ENCODE results near the gene NFATC1. TPM values are rescaled to one million over a fixed set of nuclear protein-coding genes. Genes with fewer than 3 reads are reported as not detected.

NFATC1 gene
- total and polyA plus RNA-seq, 3 experiments from 2014 or later, result 36.7 to 46.7 (median 45.9) TPM

DNA sequence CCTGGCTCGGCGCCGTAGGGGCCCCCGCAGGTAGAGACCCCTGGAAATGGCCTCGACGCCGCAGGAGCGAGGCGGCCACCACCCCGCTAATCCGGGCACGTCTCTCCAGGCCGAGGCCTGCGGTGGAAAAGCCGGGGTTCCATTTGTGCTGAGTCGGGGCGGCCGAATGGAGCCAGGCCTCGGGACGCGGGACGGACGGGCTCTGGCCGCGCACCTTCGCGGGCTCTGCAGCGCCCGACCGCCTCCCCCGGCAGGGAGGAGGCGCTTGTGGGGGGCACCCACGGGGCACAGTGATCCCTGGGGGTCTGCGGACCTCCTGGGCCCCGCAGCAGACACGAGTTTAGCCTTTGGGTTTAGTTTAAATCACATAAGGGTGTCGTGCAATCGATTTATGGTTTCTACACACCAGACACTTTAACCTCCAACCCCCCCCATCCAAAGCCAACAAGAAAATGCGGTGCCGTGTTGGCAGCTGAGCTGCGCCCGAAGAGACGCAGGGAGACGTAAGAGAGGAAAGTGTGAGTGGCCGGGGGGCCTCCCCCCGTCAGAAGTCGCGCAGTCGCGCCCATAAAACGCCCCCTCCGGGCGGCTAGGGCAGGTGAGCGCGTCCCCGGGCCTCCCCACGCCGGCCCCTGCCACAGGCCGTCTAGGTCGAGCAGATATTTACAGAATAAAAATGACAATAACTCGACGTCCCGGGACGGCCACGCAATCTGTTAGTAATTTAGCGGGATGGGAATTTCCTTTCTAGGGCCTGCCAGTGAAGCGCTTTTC lies 1.0 kb upstream of the NFATC1 start:
- Mint-ChIP-seq H3K4me1 (peaks cover 15 to 37% (median 32%) of the 10 kb centered on the region in 3 donors), H3K4me3 (peak overlapping the region; percentile 85 to 92 (median 86)), H3K27ac (peak overlapping the region in 7 of 8 donors; percentile 56 to 94 (median 81)), H3K36me3 (peaks cover 0 to 3% (median 1%) of the 10 kb centered on the region in 3 donors), H3K9me3 (no peaks in the 10 kb centered on the region), H3K27me3 (peaks cover 19% of the 10 kb centered on the region in 2 donors)
- peak overlapping the region; percentile 47 for H3K4me3 ChIP-seq (ENCODE audit: low read length)
- POLR2A ChIA-PET, result no interaction called here
- CTCF ChIA-PET, result no interaction called here
- H3K4me1 ChIP-seq (ENCODE audit: insufficient read depth, low read length), result peaks cover 20% of the 10 kb centered on the region
- peak; percentile 35 to 79 (median 52) for DNase-seq
- H3K27me3 ChIP-seq (ENCODE audit: insufficient read depth, low read length, poor library complexity, severe bottlenecking), result peaks cover 6% of the 10 kb centered on the region
- H3K9me3 ChIP-seq (ENCODE audit: low read length), result no peaks in the 10 kb centered on the region
- H3K27ac ChIP-seq (ENCODE audit: low read depth, low read length), result no peak overlapping the region
- no peaks in the 10 kb centered on the region for H3K36me3 ChIP-seq (ENCODE audit: insufficient read depth, low read length)

DNA sequence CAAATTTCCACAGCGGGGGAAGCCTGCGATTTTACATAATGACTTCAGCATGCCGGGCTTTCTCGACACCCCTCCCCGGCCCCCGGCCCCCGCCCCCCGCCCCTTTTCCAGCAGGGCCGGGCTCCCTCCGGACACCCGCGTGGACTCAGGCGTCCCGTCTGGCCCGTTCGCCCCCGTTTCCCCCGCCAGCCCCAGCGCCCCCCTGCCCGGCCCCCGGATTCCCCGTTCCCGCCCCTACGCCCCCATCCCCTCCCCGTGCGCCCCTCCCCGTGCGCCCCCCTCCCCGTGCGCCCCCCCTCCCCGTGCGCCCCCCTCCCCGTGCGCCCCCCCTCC lies 456 bp upstream of the NFATC1 start:
- no peak overlapping the region for H3K4me3 ChIP-seq (ENCODE audit: low read length)
- ChIA-PET CTCF (interaction anchor here (2.6 kb wide), 1 partner anchor 128 kb away, joined by 8 read pairs; no protein-coding TSS in a partner anchor), POLR2A (no interaction called here)
- DNase-seq, result no peak
- H3K9me3 ChIP-seq (ENCODE audit: low read length), result no peaks in the 10 kb centered on the region
- H3K4me3 Mint-ChIP-seq, result peak overlapping the region; percentile 85 to 92 (median 86)
- H3K4me1 ChIP-seq (ENCODE audit: insufficient read depth, low read length), result peaks cover 20% of the 10 kb centered on the region
- H3K27me3 ChIP-seq (ENCODE audit: insufficient read depth, low read length, poor library complexity, severe bottlenecking), result peaks cover 6% of the 10 kb centered on the region
- H3K9me3 Mint-ChIP-seq, result no peaks in the 10 kb centered on the region
- H3K27ac Mint-ChIP-seq, result peak overlapping the region in 4 of 8 donors; percentile 78 to 94 (median 82)
- no peaks in the 10 kb centered on the region for H3K36me3 ChIP-seq (ENCODE audit: insufficient read depth, low read length)
- no peak overlapping the region for H3K27ac ChIP-seq (ENCODE audit: low read depth, low read length)
- H3K4me1 Mint-ChIP-seq, result peaks cover 15 to 37% (median 32%) of the 10 kb centered on the region in 3 donors
- peaks cover 0 to 3% (median 1%) of the 10 kb centered on the region in 3 donors for H3K36me3 Mint-ChIP-seq
- peaks cover 17 to 19% of the 10 kb centered on the region in 2 donors for H3K27me3 Mint-ChIP-seq

DNA sequence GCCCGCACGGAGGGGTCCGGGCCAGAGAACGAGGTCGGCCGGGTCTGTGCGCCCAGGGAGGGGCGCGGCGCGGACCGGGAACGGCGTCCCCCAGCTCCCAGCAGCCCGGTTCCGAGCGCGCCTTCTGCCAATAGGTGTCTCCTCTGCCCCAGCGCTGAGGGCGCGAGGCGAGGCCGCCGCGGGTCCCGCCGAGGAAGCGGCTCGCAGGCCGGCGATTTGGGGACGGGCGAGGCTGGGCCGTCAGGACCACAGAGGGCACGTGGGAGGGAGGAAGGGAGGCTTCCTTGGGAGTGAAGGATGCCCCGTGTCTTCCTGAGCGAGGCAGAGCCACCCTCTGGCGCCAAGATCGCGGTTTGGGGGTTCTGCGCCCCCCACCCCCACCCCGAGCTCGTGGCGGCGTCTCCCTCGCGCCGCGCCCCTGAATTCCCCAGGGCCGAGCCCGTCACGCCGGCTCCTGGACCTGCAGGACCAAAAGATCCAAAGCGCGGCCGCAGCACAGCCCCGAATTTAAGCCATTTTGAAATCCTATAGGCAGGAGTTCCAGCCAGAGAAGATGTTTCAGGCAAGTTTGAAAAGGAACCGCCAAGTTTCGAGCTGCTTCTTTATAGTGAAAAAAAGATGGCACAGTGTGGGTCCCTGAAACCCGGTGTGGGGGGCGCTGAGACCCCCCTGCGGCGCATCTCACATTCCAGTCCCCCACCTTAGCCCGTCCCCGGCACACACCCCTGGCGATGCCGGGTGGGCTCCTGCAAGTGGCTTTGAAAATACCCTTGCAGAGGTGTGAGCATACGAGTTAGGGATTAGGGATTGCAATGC lies 909 bp downstream of the NFATC1 start:
- Histone ChIP-seq H3K27me3 (ENCODE audit: insufficient read depth, low read length, poor library complexity, severe bottlenecking) (peaks cover 6% of the 10 kb centered on the region), H3K36me3 (ENCODE audit: insufficient read depth, low read length) (no peaks in the 10 kb centered on the region), H3K9me3 (ENCODE audit: low read length) (no peaks in the 10 kb centered on the region), H3K27ac (ENCODE audit: low read depth, low read length) (no peak overlapping the region), H3K4me3 (ENCODE audit: low read length) (peak overlapping the region; percentile 12), H3K4me1 (ENCODE audit: insufficient read depth, low read length) (peaks cover 28% of the 10 kb centered on the region)
- Mint-ChIP-seq H3K27me3 (peaks cover 13 to 15% of the 10 kb centered on the region in 2 donors), H3K4me1 (peaks cover 22 to 45% (median 39%) of the 10 kb centered on the region in 3 donors), H3K9me3 (no peaks in the 10 kb centered on the region), H3K36me3 (peaks cover 0 to 8% (median 1%) of the 10 kb centered on the region in 3 donors), H3K4me3 (peak overlapping the region in 6 of 7 donors; percentile 33 to 84 (median 64)), H3K27ac (peak overlapping the region in 1 of 8 donors; percentile 75)
- ChIA-PET CTCF (interaction anchor here (0.8 to 2.6 kb wide), 9 partner anchors 9 to 134 kb away, joined by 3 to 8 read pairs (median 4); no protein-coding TSS in a partner anchor), POLR2A (interaction anchor here (0.6 kb wide), 1 partner anchor 9 kb away, joined by 3 read pairs; no protein-coding TSS in a partner anchor)
- DNase-seq, result peak in 4 of 5 donors; percentile 28 to 58 (median 32)

- H3K27me3 Mint-ChIP-seq, result peaks cover 10 to 13% of the 10 kb centered on the region in 2 donors
- peak in 1 of 5 donors; percentile 33 for DNase-seq
- CTCF ChIA-PET, result interaction anchor here (0.8 to 2.6 kb wide), 8 partner anchors 10 to 131 kb away, joined by 3 to 8 read pairs (median 4); no protein-coding TSS in a partner anchor
Measured at GRCh38 chr18:79397247-79397829, 1.6 kb downstream of the NFATC1 start.

DNA sequence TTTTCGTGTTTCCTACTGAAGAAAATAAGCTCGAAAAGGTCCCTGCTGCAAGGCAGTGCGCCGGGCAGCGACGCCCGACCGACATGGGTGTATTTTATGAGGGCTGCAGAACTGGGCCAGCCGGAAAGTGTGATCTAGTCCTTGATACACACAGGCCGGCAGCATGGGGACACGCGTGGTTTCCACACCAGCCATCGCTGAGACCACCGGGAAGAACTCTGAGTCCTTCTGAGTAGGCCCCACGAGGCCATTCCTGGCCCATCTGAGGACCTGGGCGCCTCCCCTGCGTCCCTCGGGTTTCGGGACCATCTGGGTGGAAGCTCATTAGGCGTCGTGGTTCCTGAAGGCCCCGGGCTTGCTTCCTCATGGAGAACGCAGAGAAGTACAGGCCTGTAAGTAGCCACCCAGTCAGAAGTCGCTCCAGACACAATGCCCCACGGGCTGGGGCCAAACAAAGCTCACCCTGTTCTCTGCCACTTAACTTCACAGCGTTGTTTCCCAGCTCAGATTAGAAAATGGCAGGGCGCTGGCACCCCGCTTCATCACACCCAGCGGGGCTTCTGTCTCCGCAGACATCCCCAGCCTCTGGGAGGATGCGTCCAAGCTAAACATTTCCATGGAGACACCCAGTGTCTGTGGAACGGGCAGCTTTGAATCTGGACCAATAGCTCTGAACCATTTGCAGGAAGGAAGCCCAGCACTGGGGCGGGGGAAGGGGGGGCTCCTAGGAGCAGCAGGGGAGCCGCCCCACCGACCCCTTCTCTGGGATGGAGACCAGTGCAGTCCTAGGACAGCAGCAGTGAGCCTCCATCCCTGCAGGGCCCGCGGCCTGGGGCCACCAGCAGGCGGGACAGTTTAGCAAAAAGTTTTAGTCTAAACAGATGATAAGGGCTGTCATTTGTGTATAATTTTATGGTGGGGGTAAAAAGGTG lies 2.4 kb downstream of the NFATC1 start:
- DNase-seq, result peak in 1 of 5 donors; percentile 39
- ChIA-PET POLR2A (interaction anchor here (0.6 to 1.3 kb wide), 3 partner anchors 125 to 565 kb away, joined by 3 to 4 read pairs (median 3); no protein-coding TSS in a partner anchor), CTCF (interaction anchor here (1.1 to 2.6 kb wide), 4 partner anchors 10 to 125 kb away, joined by 3 to 8 read pairs (median 5); no protein-coding TSS in a partner anchor)
- Mint-ChIP-seq H3K27me3 (peaks cover 7 to 10% of the 10 kb centered on the region in 2 donors), H3K4me3 (peak overlapping the region; percentile 76 to 94 (median 89)), H3K9me3 (no peaks in the 10 kb centered on the region), H3K36me3 (peaks cover 0 to 15% (median 1%) of the 10 kb centered on the region in 3 donors), H3K4me1 (peaks cover 25 to 46% (median 37%) of the 10 kb centered on the region in 3 donors), H3K27ac (peak overlapping the region in 5 of 8 donors; percentile 72 to 95 (median 88))
- Histone ChIP-seq H3K4me1 (ENCODE audit: insufficient read depth, low read length) (peaks cover 33% of the 10 kb centered on the region), H3K27me3 (ENCODE audit: insufficient read depth, low read length, poor library complexity, severe bottlenecking) (no peaks in the 10 kb centered on the region), H3K4me3 (ENCODE audit: low read length) (no peak overlapping the region), H3K27ac (ENCODE audit: low read depth, low read length) (no peak overlapping the region), H3K36me3 (ENCODE audit: insufficient read depth, low read length) (no peaks in the 10 kb centered on the region), H3K9me3 (ENCODE audit: low read length) (no peaks in the 10 kb centered on the region)

More at GRCh38 chr18:79397247-79397829, 1.6 kb downstream of the NFATC1 start:
- POLR2A ChIA-PET, result interaction anchor here (0.6 to 1.3 kb wide), 2 partner anchors 8 to 126 kb away, joined by 3 to 4 read pairs; no protein-coding TSS in a partner anchor
- H3K36me3 Mint-ChIP-seq, result peaks cover 0 to 8% (median 1%) of the 10 kb centered on the region in 3 donors
- no peak overlapping the region for H3K4me3 ChIP-seq (ENCODE audit: low read length)
- peak overlapping the region in 3 of 8 donors; percentile 22 to 75 (median 32) for H3K27ac Mint-ChIP-seq
- peak overlapping the region in 5 of 7 donors; percentile 32 to 94 (median 34) for H3K4me3 Mint-ChIP-seq
- H3K4me1 ChIP-seq (ENCODE audit: insufficient read depth, low read length), result peaks cover 33% of the 10 kb centered on the region
- H3K36me3 ChIP-seq (ENCODE audit: insufficient read depth, low read length), result no peaks in the 10 kb centered on the region
- no peaks in the 10 kb centered on the region for H3K9me3 ChIP-seq (ENCODE audit: low read length)
- H3K27me3 ChIP-seq (ENCODE audit: insufficient read depth, low read length, poor library complexity, severe bottlenecking), result peaks cover 6% of the 10 kb centered on the region
- H3K27ac ChIP-seq (ENCODE audit: low read depth, low read length), result no peak overlapping the region
- peaks cover 22 to 46% (median 37%) of the 10 kb centered on the region in 3 donors for H3K4me1 Mint-ChIP-seq
- H3K9me3 Mint-ChIP-seq, result no peaks in the 10 kb centered on the region

DNA sequence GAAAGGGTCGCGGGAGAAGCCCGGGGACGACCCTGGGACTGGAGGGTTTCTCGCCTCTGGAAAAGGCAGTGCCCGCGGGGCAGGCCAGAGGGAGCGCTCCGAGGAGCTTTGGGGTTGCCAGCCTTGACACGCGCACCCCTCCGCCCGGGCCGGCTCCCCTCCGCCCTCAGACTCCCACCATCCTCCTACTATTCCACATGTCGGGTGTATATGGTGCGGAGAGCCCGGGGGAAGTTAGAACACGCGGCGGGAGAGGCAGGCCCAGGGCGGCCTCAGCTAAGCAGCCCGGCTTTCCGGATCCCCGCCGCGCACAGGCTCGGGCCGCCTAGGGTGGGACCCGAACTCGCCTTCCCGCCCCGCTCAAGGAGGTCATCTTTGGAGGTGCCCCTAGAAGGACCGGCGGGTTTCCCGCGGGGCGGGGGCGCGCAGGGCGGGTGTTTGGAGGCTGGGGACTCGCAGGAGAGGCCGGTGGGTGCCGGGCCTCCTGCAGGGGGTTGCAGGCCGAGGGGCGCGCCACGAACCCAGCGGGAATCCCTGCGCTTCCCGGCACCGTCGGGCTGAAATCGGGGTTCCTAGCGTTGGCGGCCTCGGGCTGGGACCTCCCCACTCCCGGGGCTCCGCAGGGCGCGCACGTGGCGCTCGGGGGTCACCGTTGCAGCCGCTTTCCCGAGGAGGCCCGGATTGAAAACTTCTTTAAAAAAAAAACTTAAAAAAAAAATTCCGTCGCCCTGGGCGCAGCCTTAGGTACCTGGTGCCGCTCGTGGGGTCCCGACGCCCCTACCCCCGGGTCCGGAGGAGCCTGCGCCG lies 3.7 kb downstream of the NFATC1 start:
- Histone ChIP-seq H3K4me3 (ENCODE audit: low read length) (peak overlapping the region; percentile 42), H3K36me3 (ENCODE audit: insufficient read depth, low read length) (no peaks in the 10 kb centered on the region), H3K27ac (ENCODE audit: low read depth, low read length) (no peak overlapping the region), H3K9me3 (ENCODE audit: low read length) (no peaks in the 10 kb centered on the region), H3K27me3 (ENCODE audit: insufficient read depth, low read length, poor library complexity, severe bottlenecking) (no peaks in the 10 kb centered on the region), H3K4me1 (ENCODE audit: insufficient read depth, low read length) (peaks cover 41% of the 10 kb centered on the region)
- POLR2A ChIA-PET, result interaction anchor here (0.5 kb wide), 1 partner anchor 812 kb away, joined by 3 read pairs; no protein-coding TSS in a partner anchor
- Mint-ChIP-seq H3K27ac (peak overlapping the region; percentile 33 to 95 (median 90)), H3K4me1 (peaks cover 32 to 51% (median 44%) of the 10 kb centered on the region in 3 donors), H3K27me3 (peaks cover 3 to 4% of the 10 kb centered on the region in 2 donors), H3K36me3 (peaks cover 0 to 21% (median 1%) of the 10 kb centered on the region in 3 donors), H3K9me3 (no peaks in the 10 kb centered on the region), H3K4me3 (peak overlapping the region; percentile 76 to 94 (median 89))
- CTCF ChIA-PET, result interaction anchor here (1.1 kb wide), 1 partner anchor 18 kb away, joined by 3 read pairs; no protein-coding TSS in a partner anchor
- peak in 3 of 5 donors; percentile 21 to 54 (median 46) for DNase-seq

Measured in CD8-positive, alpha-beta memory T cell (primary cell).